ENCODE data around the gene SLC39A11. TPM values are rescaled to one million over a fixed set of nuclear protein-coding genes. Genes with fewer than 3 reads are reported as not detected.

Gene SLC39A11
- total RNA-seq, 1 donor from 2014 or later = 21.5 TPM

DNA sequence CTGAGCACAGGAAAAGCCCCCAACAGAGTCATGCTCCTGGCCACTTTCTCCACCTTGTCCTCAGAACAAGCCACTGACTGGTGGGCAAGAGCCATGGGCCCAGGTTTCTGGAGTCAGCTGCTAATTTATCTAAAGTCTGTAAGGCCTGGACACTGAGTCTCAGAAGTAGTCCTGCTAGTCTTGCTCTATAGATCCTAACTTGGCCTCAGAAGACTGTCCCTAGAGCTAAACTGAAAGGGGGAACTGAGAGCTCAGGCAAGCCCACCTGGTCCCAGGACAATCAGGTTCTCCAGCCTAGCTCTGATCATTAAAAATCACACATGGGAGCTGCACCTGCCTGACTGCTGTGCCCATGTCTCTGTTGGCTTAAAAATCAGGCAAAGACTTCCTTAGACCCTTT, 485.8 kb downstream of the SLC39A11 start:
- H3K27me3 ChIP-seq (ENCODE audit: insufficient read depth, low read length) = no peaks in the 10 kb centered on the region
- Mint-ChIP-seq H3K4me1 (ENCODE audit: low read depth, unreplicated experiment) (peaks cover 21% of the 10 kb centered on the region), H3K9me3 (ENCODE audit: unreplicated experiment) (peaks cover 9% of the 10 kb centered on the region), H3K4me3 (ENCODE audit: unreplicated experiment) (no peak overlapping the region), H3K36me3 (ENCODE audit: low read depth, unreplicated experiment) (no peaks in the 10 kb centered on the region), H3K27ac (ENCODE audit: unreplicated experiment) (no peak overlapping the region), H3K27me3 (ENCODE audit: low read depth, unreplicated experiment) (peaks cover 3% of the 10 kb centered on the region)
- no peak overlapping the region for H3K4me2 ChIP-seq (ENCODE audit: low read length)
- H3K79me2 ChIP-seq (ENCODE audit: insufficient read depth, low read length) = no peaks in the 10 kb centered on the region
- no peaks in the 10 kb centered on the region for H3K36me3 ChIP-seq (ENCODE audit: insufficient read depth, low read length)
- no peaks in the 10 kb centered on the region for H4K20me1 ChIP-seq (ENCODE audit: insufficient read depth, low read length)
- H3K27ac ChIP-seq (ENCODE audit: low read depth, low read length) = no peak overlapping the region
- FAIRE-seq = no peak
- TF ChIP-seq, protein P1, sequence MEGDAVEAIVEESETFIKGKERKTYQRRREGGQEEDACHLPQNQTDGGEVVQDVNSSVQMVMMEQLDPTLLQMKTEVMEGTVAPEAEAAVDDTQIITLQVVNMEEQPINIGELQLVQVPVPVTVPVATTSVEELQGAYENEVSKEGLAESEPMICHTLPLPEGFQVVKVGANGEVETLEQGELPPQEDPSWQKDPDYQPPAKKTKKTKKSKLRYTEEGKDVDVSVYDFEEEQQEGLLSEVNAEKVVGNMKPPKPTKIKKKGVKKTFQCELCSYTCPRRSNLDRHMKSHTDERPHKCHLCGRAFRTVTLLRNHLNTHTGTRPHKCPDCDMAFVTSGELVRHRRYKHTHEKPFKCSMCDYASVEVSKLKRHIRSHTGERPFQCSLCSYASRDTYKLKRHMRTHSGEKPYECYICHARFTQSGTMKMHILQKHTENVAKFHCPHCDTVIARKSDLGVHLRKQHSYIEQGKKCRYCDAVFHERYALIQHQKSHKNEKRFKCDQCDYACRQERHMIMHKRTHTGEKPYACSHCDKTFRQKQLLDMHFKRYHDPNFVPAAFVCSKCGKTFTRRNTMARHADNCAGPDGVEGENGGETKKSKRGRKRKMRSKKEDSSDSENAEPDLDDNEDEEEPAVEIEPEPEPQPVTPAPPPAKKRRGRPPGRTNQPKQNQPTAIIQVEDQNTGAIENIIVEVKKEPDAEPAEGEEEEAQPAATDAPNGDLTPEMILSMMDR (IDR thresholded peaks at IDR 0.05; ENCODE audit: insufficient read depth, low read depth, low read length) = no peak
- TF ChIP-seq EZH2 (IDR thresholded peaks at IDR 0.05; ENCODE audit: insufficient read depth, low read length) = no peak
- H3K4me1 ChIP-seq (ENCODE audit: insufficient read depth, low read length) = peaks cover 41% of the 10 kb centered on the region
- no peak overlapping the region for H2AFZ ChIP-seq (ENCODE audit: low read depth, low read length)
- no peak overlapping the region for H3K9ac ChIP-seq (ENCODE audit: low read length)
- H3K4me3 ChIP-seq (ENCODE audit: insufficient read depth, low read depth, low read length) = no peak overlapping the region
- H3K9me3 ChIP-seq (ENCODE audit: insufficient read depth, low read depth, low read length) = no peaks in the 10 kb centered on the region
- no peak for DNase-seq (ENCODE audit: low read depth)

DNA sequence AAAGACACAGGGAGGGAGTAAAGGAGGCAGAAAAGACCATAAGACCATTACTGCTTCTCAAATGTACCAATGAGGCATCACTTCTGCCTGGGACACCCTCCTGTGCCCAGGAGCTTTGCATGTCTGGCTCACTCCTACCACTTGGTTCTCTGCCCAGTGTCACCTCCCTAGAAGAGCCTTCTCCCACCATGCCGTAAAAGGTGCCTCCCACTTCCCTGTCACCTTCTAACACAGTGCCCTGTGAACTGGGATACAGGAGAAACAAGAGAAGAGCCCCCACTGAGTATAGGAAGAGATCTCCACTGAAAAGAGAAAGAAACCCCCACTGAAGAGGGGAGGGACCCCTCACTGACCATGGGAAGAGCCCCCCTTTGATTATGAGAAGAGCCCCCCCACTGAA, 486.9 kb downstream of the SLC39A11 start:
- Mint-ChIP-seq H3K4me1 (ENCODE audit: low read depth, unreplicated experiment) (peaks cover 32% of the 10 kb centered on the region), H3K4me3 (ENCODE audit: unreplicated experiment) (no peak overlapping the region), H3K36me3 (ENCODE audit: low read depth, unreplicated experiment) (no peaks in the 10 kb centered on the region), H3K27me3 (ENCODE audit: low read depth, unreplicated experiment) (no peaks in the 10 kb centered on the region), H3K27ac (ENCODE audit: unreplicated experiment) (no peak overlapping the region), H3K9me3 (ENCODE audit: unreplicated experiment) (peaks cover 9% of the 10 kb centered on the region)
- no peaks in the 10 kb centered on the region for H3K79me2 ChIP-seq (ENCODE audit: insufficient read depth, low read length)
- H4K20me1 ChIP-seq (ENCODE audit: insufficient read depth, low read length) = no peaks in the 10 kb centered on the region
- no peaks in the 10 kb centered on the region for H3K9me3 ChIP-seq (ENCODE audit: insufficient read depth, low read depth, low read length)
- H2AFZ ChIP-seq (ENCODE audit: low read depth, low read length) = no peak overlapping the region
- no peaks in the 10 kb centered on the region for H3K27me3 ChIP-seq (ENCODE audit: insufficient read depth, low read length)
- H3K4me3 ChIP-seq (ENCODE audit: insufficient read depth, low read depth, low read length) = no peak overlapping the region
- DNase-seq (ENCODE audit: low read depth) = no peak
- H3K9ac ChIP-seq (ENCODE audit: low read length) = no peak overlapping the region
- H3K4me1 ChIP-seq (ENCODE audit: insufficient read depth, low read length) = peaks cover 52% of the 10 kb centered on the region
- H3K27ac ChIP-seq (ENCODE audit: low read depth, low read length) = no peak overlapping the region
- H3K36me3 ChIP-seq (ENCODE audit: insufficient read depth, low read length) = no peaks in the 10 kb centered on the region
- H3K4me2 ChIP-seq (ENCODE audit: low read length) = no peak overlapping the region
- no peak for FAIRE-seq
- TF ChIP-seq, protein P1 (IDR thresholded peaks at IDR 0.05; ENCODE audit: insufficient read depth, low read depth, low read length) = no peak
- no peak for TF ChIP-seq EZH2 (IDR thresholded peaks at IDR 0.05; ENCODE audit: insufficient read depth, low read length)

DNA sequence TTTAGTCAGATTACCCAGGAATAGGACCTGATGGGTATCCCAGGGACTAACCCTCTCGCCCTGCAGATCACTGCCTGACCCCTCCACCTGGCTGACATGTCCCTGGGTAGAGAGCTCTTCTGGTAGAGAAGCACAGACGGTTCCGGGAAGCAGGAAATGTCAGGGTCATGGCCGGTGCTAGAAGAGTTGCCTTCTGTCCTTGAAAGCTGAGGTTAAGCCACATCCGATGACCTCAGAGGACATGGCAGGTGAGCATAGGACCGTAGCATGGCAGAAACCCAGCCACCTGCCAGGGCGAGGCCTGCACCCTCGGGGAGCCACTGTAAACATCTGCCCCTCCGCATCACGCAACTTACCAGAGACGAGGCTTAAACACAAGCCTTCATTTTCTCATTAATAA, 488.0 kb downstream of the SLC39A11 start:
- H3K36me3 ChIP-seq (ENCODE audit: insufficient read depth, low read length) = no peaks in the 10 kb centered on the region
- FAIRE-seq = no peak

More for the DNA sequence above, 488.0 kb downstream of the SLC39A11 start:
- no peaks in the 10 kb centered on the region for H4K20me1 ChIP-seq (ENCODE audit: insufficient read depth, low read length)
- no peak for TF ChIP-seq EZH2 (IDR thresholded peaks at IDR 0.05; ENCODE audit: insufficient read depth, low read length)
- TF ChIP-seq, protein P1 (IDR thresholded peaks at IDR 0.05; ENCODE audit: insufficient read depth, low read depth, low read length) = no peak
- H3K4me2 ChIP-seq (ENCODE audit: low read length) = no peak overlapping the region
- Mint-ChIP-seq H3K27ac (ENCODE audit: unreplicated experiment) (no peak overlapping the region), H3K4me3 (ENCODE audit: unreplicated experiment) (no peak overlapping the region), H3K4me1 (ENCODE audit: low read depth, unreplicated experiment) (peaks cover 38% of the 10 kb centered on the region), H3K27me3 (ENCODE audit: low read depth, unreplicated experiment) (no peaks in the 10 kb centered on the region), H3K36me3 (ENCODE audit: low read depth, unreplicated experiment) (no peaks in the 10 kb centered on the region), H3K9me3 (ENCODE audit: unreplicated experiment) (peaks cover 9% of the 10 kb centered on the region)
- H3K79me2 ChIP-seq (ENCODE audit: insufficient read depth, low read length) = no peaks in the 10 kb centered on the region
- peaks cover 51% of the 10 kb centered on the region for H3K4me1 ChIP-seq (ENCODE audit: insufficient read depth, low read length)
- H3K27me3 ChIP-seq (ENCODE audit: insufficient read depth, low read length) = no peaks in the 10 kb centered on the region
- H3K9ac ChIP-seq (ENCODE audit: low read length) = no peak overlapping the region
- H3K9me3 ChIP-seq (ENCODE audit: insufficient read depth, low read depth, low read length) = no peaks in the 10 kb centered on the region
- H3K27ac ChIP-seq (ENCODE audit: low read depth, low read length) = no peak overlapping the region
- H2AFZ ChIP-seq (ENCODE audit: low read depth, low read length) = no peak overlapping the region
- H3K4me3 ChIP-seq (ENCODE audit: insufficient read depth, low read depth, low read length) = no peak overlapping the region
- no peak for DNase-seq (ENCODE audit: low read depth)

All from astrocyte (in vitro differentiated cells and primary cell).